Transverse colon (tissue), 3 donors: ENCODE results near the gene ATP2B1.

Source experiments
- EP300 ChIP-seq: sonication (generic); formaldehyde crosslinking; IDR thresholded peaks from one replicate; pipeline ENCODE4 v1.6.1; 2017; ENCODE audit warnings: antibody characterized with exemption, low read depth
- TF ChIP-seq, protein P1 (sequence below), 5 experiments: fragments of 200-600 bp in 3 of 5; fragments of 450-650 bp in 2 of 5; sonication (generic) in 3 of 5; IDR thresholded peaks; 1 replicate in 2 of 5; 2 replicates in 3 of 5; pipeline ENCODE4 v1.5.1; 2016 to 2017; ENCODE audit warnings: antibody characterized with exemption in 5 of 5, inconsistent platforms in 3 of 5, mild to moderate bottlenecking in 2 of 5, moderate library complexity in 1 of 5

DNA sequence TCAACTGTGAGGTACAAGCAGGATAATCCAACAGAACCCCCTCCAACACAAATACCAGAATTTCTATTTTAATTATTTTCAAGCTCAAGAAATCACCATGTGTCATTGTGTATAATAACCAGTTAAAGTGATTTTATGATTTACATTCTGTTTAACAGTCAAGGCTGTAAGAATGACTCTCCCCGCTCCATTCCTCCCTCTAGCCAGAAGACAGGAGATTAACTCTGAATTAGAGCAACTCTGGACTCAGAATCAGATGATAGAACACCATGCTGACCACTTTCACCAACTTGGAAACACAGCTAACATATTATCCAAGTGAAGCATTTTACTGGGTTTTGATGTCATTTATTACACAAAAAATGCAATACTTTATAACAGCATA is 71.9 kb downstream of the ATP2B1 start:
- no peak for TF ChIP-seq EP300
- TF ChIP-seq, protein P1, sequence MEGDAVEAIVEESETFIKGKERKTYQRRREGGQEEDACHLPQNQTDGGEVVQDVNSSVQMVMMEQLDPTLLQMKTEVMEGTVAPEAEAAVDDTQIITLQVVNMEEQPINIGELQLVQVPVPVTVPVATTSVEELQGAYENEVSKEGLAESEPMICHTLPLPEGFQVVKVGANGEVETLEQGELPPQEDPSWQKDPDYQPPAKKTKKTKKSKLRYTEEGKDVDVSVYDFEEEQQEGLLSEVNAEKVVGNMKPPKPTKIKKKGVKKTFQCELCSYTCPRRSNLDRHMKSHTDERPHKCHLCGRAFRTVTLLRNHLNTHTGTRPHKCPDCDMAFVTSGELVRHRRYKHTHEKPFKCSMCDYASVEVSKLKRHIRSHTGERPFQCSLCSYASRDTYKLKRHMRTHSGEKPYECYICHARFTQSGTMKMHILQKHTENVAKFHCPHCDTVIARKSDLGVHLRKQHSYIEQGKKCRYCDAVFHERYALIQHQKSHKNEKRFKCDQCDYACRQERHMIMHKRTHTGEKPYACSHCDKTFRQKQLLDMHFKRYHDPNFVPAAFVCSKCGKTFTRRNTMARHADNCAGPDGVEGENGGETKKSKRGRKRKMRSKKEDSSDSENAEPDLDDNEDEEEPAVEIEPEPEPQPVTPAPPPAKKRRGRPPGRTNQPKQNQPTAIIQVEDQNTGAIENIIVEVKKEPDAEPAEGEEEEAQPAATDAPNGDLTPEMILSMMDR (IDR thresholded peaks at IDR 0.05) = no peak
